Fibroblast of the aortic adventitia (primary cell): ENCODE data around the gene ELK3. TPM values are rescaled to one million over a fixed set of nuclear protein-coding genes. Genes with fewer than 3 reads are reported as not detected.
A peak's percentile ranks its signal among the peaks of the same experiment; 100 is the strongest.

Experiments used
- DNase-seq: peaks from one replicate; pipeline ENCODE4 v3.0.0-alpha.2; 2010; ENCODE audit warnings: low read depth
- H3K4me3 ChIP-seq: 2 replicates; pipeline ENCODE4 v1.5.1; 2011; ENCODE audit warnings: low read depth, mild to moderate bottlenecking, control low read depth, low read length, moderate library complexity
- CTCF ChIP-seq: IDR thresholded peaks from 2 replicates; pipeline ENCODE4 v1.5.1; 2011; ENCODE audit warnings: mild to moderate bottlenecking, low read length, control low read depth, inconsistent platforms; ENCODE audit not compliant: insufficient read depth
- total RNA-seq: library from RNA; depleted of rRNA; stranded (reverse); fragments of >200 nt; gene quantifications from 2 replicates; pipeline ENCODE4 v1.2.3, GENCODE V29; 2012; ENCODE audit warnings: low replicate concordance

The ELK3 gene
- total RNA-seq, 1 donor: 75.0 TPM

GRCh38 chr12:96155781-96156180, 38.4 kb upstream of the ELK3 start:
- no peak for TF ChIP-seq CTCF
- no peak for DNase-seq

GRCh38 chr12:96156211-96156610, 38.0 kb upstream of the ELK3 start:
- H3K4me3 ChIP-seq: no peak overlapping the region
- DNase-seq: no peak
- no peak for TF ChIP-seq CTCF

More at GRCh38 chr12:96155781-96156180, 38.4 kb upstream of the ELK3 start:
- no peak overlapping the region for H3K4me3 ChIP-seq

GRCh38 chr12:96157427-96157826, 36.7 kb upstream of the ELK3 start:
- no peak overlapping the region for H3K4me3 ChIP-seq
- no peak for DNase-seq
- no peak for TF ChIP-seq CTCF

- DNase-seq: peak; percentile 11
- TF ChIP-seq CTCF: no peak
- no peak overlapping the region for H3K4me3 ChIP-seq
These were observed 29.0 kb upstream of the ELK3 start for GRCh38 chr12:96164951-96165811.

GRCh38 chr12:96166765-96167164, 27.4 kb upstream of the ELK3 start:
- no peak for DNase-seq

GRCh38 chr12:96167492-96167891, 26.7 kb upstream of the ELK3 start:
- no peak for DNase-seq
- H3K4me3 ChIP-seq: no peak overlapping the region
- no peak for TF ChIP-seq CTCF

More at GRCh38 chr12:96166765-96167164, 27.4 kb upstream of the ELK3 start:
- TF ChIP-seq CTCF: no peak
- no peak overlapping the region for H3K4me3 ChIP-seq
